ENCODE measurements around the gene DCAF11. TPM values are rescaled to one million over a fixed set of nuclear protein-coding genes. Genes with fewer than 3 reads are reported as not detected.

DCAF11 gene
- polyA plus RNA-seq, 3 donors: 45.6 to 56.6 (median 48.8) TPM

DNA sequence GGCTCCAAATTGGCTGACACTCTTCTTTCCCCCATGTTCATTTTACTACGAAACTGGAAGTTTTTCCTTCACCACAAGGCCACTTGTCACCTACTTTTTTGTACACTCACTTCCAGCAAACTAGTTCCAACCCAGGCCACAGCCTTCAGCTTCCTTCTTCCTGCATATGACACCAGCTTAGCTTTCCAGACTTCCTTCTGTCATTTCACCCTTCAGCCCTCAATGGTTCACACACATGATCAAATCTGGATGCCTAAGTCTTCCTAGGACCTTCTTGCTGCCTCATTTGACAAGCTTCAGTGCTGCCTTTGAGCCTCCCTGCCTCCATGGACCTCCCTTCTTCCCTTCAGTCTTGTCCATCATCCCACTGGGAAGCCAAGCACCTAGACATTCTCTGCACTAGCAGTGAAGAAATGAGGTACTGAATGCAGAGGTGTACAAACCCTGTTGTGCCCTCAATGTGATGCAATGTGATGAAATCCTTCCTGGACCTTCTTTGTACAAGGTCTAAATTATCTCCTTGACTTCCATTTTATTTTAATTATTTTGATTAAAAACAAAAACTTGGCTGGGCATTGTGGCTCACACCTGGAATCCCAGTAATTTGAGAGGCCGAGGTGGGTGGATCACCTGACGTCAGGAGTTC lies 53.0 kb downstream of the DCAF11 start:
- TF ChIP-seq, protein P1, sequence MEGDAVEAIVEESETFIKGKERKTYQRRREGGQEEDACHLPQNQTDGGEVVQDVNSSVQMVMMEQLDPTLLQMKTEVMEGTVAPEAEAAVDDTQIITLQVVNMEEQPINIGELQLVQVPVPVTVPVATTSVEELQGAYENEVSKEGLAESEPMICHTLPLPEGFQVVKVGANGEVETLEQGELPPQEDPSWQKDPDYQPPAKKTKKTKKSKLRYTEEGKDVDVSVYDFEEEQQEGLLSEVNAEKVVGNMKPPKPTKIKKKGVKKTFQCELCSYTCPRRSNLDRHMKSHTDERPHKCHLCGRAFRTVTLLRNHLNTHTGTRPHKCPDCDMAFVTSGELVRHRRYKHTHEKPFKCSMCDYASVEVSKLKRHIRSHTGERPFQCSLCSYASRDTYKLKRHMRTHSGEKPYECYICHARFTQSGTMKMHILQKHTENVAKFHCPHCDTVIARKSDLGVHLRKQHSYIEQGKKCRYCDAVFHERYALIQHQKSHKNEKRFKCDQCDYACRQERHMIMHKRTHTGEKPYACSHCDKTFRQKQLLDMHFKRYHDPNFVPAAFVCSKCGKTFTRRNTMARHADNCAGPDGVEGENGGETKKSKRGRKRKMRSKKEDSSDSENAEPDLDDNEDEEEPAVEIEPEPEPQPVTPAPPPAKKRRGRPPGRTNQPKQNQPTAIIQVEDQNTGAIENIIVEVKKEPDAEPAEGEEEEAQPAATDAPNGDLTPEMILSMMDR (IDR thresholded peaks at IDR 0.05): no peak
- H3K4me2 ChIP-seq (replicated peaks; ENCODE audit: extremely low read depth, low read length, poor library complexity, severe bottlenecking): no peak overlapping the region
- peaks cover 0 to 2% (median 0%) of the 10 kb centered on the region in 7 donors for H3K9me3 Mint-ChIP-seq
- H3K79me2 ChIP-seq (ENCODE audit: insufficient read depth, low read length): peaks cover 23% of the 10 kb centered on the region
- peaks cover 6 to 17% (median 16%) of the 10 kb centered on the region in 3 donors for H3K27me3 Mint-ChIP-seq (ENCODE audit: low read depth in 3 of 3)
- H3K27ac Mint-ChIP-seq: peak overlapping the region; percentile 8 to 81 (median 71)
- H3K9ac ChIP-seq (ENCODE audit: insufficient read depth, low read length, poor library complexity, severe bottlenecking): no peak overlapping the region
- H3K4me3 ChIP-seq (replicated peaks in 1 of 3; ENCODE audit: low read depth in 2 of 3, low read length in 3 of 3): no peak overlapping the region
- H3K4me3 Mint-ChIP-seq: no peak overlapping the region
- H3K27ac ChIP-seq (ENCODE audit: low read depth in 1 of 2, low read length in 2 of 2): peak overlapping the region; percentile 26 to 59
- H3K27me3 ChIP-seq (ENCODE audit: control insufficient read depth in 2 of 2, insufficient read depth in 2 of 2, low read length in 2 of 2): no peaks in the 10 kb centered on the region
- no peak overlapping the region for H2AFZ ChIP-seq (ENCODE audit: insufficient read depth, low read depth, low read length, poor library complexity, severe bottlenecking)
- no peaks in the 10 kb centered on the region for H3K9me3 ChIP-seq (replicated peaks in 1 of 2; ENCODE audit: control insufficient read depth in 1 of 2, insufficient read depth in 1 of 2, low read length in 2 of 2)
- H3K36me3 ChIP-seq (replicated peaks in 1 of 2; ENCODE audit: control insufficient read depth in 1 of 2, insufficient read depth in 2 of 2, low read length in 2 of 2): peaks cover 62 to 71% of the 10 kb centered on the region in 2 donors
- H3K36me3 Mint-ChIP-seq: peaks cover 74 to 81% of the 10 kb centered on the region in 2 donors
- 69% methylated on average over 3 of the region's 3 CpGs for WGBS (ENCODE audit: insufficient coverage)
- peak; percentile 23 to 35 (median 29) for DNase-seq
- intact Hi-C loops (cut with micrococcal nuclease): no loop called here
- peaks cover 58 to 81% of the 10 kb centered on the region in 2 donors for H3K4me1 ChIP-seq (ENCODE audit: control insufficient read depth in 1 of 2, insufficient read depth in 2 of 2, low read length in 2 of 2)
- peaks cover 72% of the 10 kb centered on the region for H4K20me1 ChIP-seq (ENCODE audit: insufficient read depth, low read length)
- H3K4me1 Mint-ChIP-seq: peaks cover 76% of the 10 kb centered on the region

- Histone ChIP-seq H3K79me2 (ENCODE audit: insufficient read depth, low read length) (no peaks in the 10 kb centered on the region), H3K9ac (ENCODE audit: insufficient read depth, low read length, poor library complexity, severe bottlenecking) (peak within 1 kb of the TSS; percentile 17), H3K27me3 (ENCODE audit: control insufficient read depth in 2 of 2, insufficient read depth in 2 of 2, low read length in 2 of 2) (no peaks in the 10 kb centered on the region), H3K9me3 (replicated peaks in 1 of 2; ENCODE audit: control insufficient read depth in 1 of 2, insufficient read depth in 1 of 2, low read length in 2 of 2) (no peaks in the 10 kb centered on the region), H2AFZ (ENCODE audit: insufficient read depth, low read depth, low read length, poor library complexity, severe bottlenecking) (peak within 1 kb of the TSS; percentile 46), H3K4me3 (replicated peaks in 1 of 3; ENCODE audit: low read depth in 2 of 3, low read length in 3 of 3) (peak within 1 kb of the TSS in 2 of 3 experiments; percentile 11 to 68), H4K20me1 (ENCODE audit: insufficient read depth, low read length) (peaks cover 40% of the 10 kb centered on the region), H3K4me2 (replicated peaks; ENCODE audit: extremely low read depth, low read length, poor library complexity, severe bottlenecking) (peak within 1 kb of the TSS; percentile 71), H3K4me1 (ENCODE audit: control insufficient read depth in 1 of 2, insufficient read depth in 2 of 2, low read length in 2 of 2) (peaks cover 32 to 41% of the 10 kb centered on the region in 2 donors), H3K27ac (ENCODE audit: low read depth in 1 of 2, low read length in 2 of 2) (no peak within 1 kb of the TSS), H3K36me3 (replicated peaks in 1 of 2; ENCODE audit: control insufficient read depth in 1 of 2, insufficient read depth in 2 of 2, low read length in 2 of 2) (peaks cover 33 to 61% of the 10 kb centered on the region in 2 donors)
- intact Hi-C loops (cut with micrococcal nuclease): no loop called here
- H3K36me3 Mint-ChIP-seq: peaks cover 61 to 79% of the 10 kb centered on the region in 2 donors
- WGBS (ENCODE audit: insufficient coverage): 7% methylated on average over 52 of the region's 63 CpGs
- peaks cover 0 to 2% (median 0%) of the 10 kb centered on the region in 7 donors for H3K9me3 Mint-ChIP-seq
- H3K4me3 Mint-ChIP-seq: peak within 1 kb of the TSS; percentile 75 to 86
- DNase-seq: peak; percentile 61 to 68 (median 65)
- peaks cover 42% of the 10 kb centered on the region for H3K4me1 Mint-ChIP-seq
- peak within 1 kb of the TSS in 6 of 7 donors; percentile 45 to 89 (median 78) for H3K27ac Mint-ChIP-seq
- TF ChIP-seq, protein P1 (IDR thresholded peaks at IDR 0.05): no peak
- H3K27me3 Mint-ChIP-seq (ENCODE audit: low read depth in 3 of 3): peaks cover 10 to 19% (median 16%) of the 10 kb centered on the region in 3 donors
Measured at GRCh38 chr14:24171422-24172260, 57.1 kb downstream of the DCAF11 start, which contains the start of gene REC8. Gene REC8 (plus strand): TSS chr14:24172080. CDS start chr14:24172553, 473 bp downstream.
